Activated T-helper 1 cell treated with anti-CD3 and anti-CD28 coated beads, Interleukin-12 subunit alpha, Interleukin-12 subunit beta, Interleukin-2, Interleukin-4 antibody, amounts not matched to agents 30 ng/mL and 10 ng/mL and 1 ng/mL, durations not matched to agents 14 hours and 24 hours and 36 hours (primary cell): Measurements from ENCODE around the gene PTGES3L. TPM values are rescaled to one million over a fixed set of nuclear protein-coding genes. Genes with fewer than 3 reads are reported as not detected.

Experiments used
- DNase-seq: peaks from one replicate; pipeline ENCODE4 v3.0.0; 2021; ENCODE audit warnings: low spot score
- H3K27ac Mint-ChIP-seq: one replicate; pipeline ENCODE4 v1.8.0; 2021; ENCODE audit warnings: mild to moderate bottlenecking, mixed read lengths
- H3K27me3 Mint-ChIP-seq: one replicate; pipeline ENCODE4 v1.8.0; 2022; ENCODE audit warnings: mild to moderate bottlenecking, moderate library complexity, mixed read lengths; ENCODE audit not compliant: insufficient read depth
- H3K36me3 Mint-ChIP-seq: one replicate; pipeline ENCODE4 v1.8.0; 2021; ENCODE audit warnings: low read depth, mixed read lengths
- H3K4me1 Mint-ChIP-seq: one replicate; pipeline ENCODE4 v1.8.0; 2021; ENCODE audit warnings: low read depth, mixed read lengths
- H3K4me3 Mint-ChIP-seq: one replicate; pipeline ENCODE4 v1.8.0; 2021; ENCODE audit warnings: mild to moderate bottlenecking, moderate library complexity, mixed read lengths
- H3K9me3 Mint-ChIP-seq: one replicate; pipeline ENCODE4 v1.8.0; 2021; ENCODE audit warnings: mixed read lengths
- intact Hi-C: fragments of 100-400 bp; cut with micrococcal nuclease; formaldehyde crosslinking; loops from one replicate; pipeline ENCODE4 v1.15.1; 2024
- total RNA-seq: library from RNA; stranded (reverse); gene quantifications from 2 replicates; pipeline ENCODE4 v1.2.3, GENCODE V29; 2022

Gene PTGES3L
- total RNA-seq, 1 donor from 2014 or later: 1.0 TPM

- peaks cover 6% of the 10 kb centered on the region for H3K36me3 Mint-ChIP-seq
- peak overlapping the region; percentile 77 for H3K4me3 Mint-ChIP-seq
- no peaks in the 10 kb centered on the region for H3K9me3 Mint-ChIP-seq
- intact Hi-C loops: loop anchor here (5.0 to 10.0 kb wide), 4 partner anchors 192 to 828 kb away; partner anchors contain the start of genes GHDC, PLEKHH3 and TMEM106A
- no peak overlapping the region for H3K27ac Mint-ChIP-seq
- peaks cover 26% of the 10 kb centered on the region for H3K4me1 Mint-ChIP-seq
- H3K27me3 Mint-ChIP-seq: peaks cover 16% of the 10 kb centered on the region
- DNase-seq: no peak
Measured at GRCh38 chr17:43020030-43020621, 40.2 kb upstream of the PTGES3L start.

- H3K36me3 Mint-ChIP-seq: peaks cover 11% of the 10 kb centered on the region
- intact Hi-C loops: no loop called here
- H3K27ac Mint-ChIP-seq: no peak overlapping the region
- H3K4me3 Mint-ChIP-seq: peak overlapping the region; percentile 77
- no peak for DNase-seq
- no peaks in the 10 kb centered on the region for H3K9me3 Mint-ChIP-seq
- peaks cover 11% of the 10 kb centered on the region for H3K27me3 Mint-ChIP-seq
- peaks cover 19% of the 10 kb centered on the region for H3K4me1 Mint-ChIP-seq
Measured at GRCh38 chr17:43019418-43019817, 39.5 kb upstream of the PTGES3L start.

- peaks cover 15% of the 10 kb centered on the region for H3K36me3 Mint-ChIP-seq
- no peak for DNase-seq
- H3K4me1 Mint-ChIP-seq: peaks cover 16% of the 10 kb centered on the region
- intact Hi-C loops: no loop called here
- no peak overlapping the region for H3K4me3 Mint-ChIP-seq
- H3K9me3 Mint-ChIP-seq: no peaks in the 10 kb centered on the region
- H3K27ac Mint-ChIP-seq: no peak overlapping the region
- peaks cover 8% of the 10 kb centered on the region for H3K27me3 Mint-ChIP-seq
Measured at GRCh38 chr17:43018932-43019331, 39.1 kb upstream of the PTGES3L start.

- Mint-ChIP-seq H3K4me3 (no peak overlapping the region), H3K9me3 (no peaks in the 10 kb centered on the region), H3K4me1 (peaks cover 16% of the 10 kb centered on the region), H3K27me3 (peaks cover 8% of the 10 kb centered on the region), H3K36me3 (peaks cover 19% of the 10 kb centered on the region), H3K27ac (no peak overlapping the region)
- intact Hi-C loops: no loop called here
- peak; percentile 24 for DNase-seq
Measured at GRCh38 chr17:43018008-43018853, 38.4 kb upstream of the PTGES3L start.

GRCh38 chr17:43016216-43016615, 36.3 kb upstream of the PTGES3L start:
- DNase-seq: no peak
- Mint-ChIP-seq H3K4me3 (no peak overlapping the region), H3K4me1 (peaks cover 19% of the 10 kb centered on the region), H3K36me3 (peaks cover 27% of the 10 kb centered on the region), H3K9me3 (no peaks in the 10 kb centered on the region), H3K27ac (no peak overlapping the region), H3K27me3 (peaks cover 7% of the 10 kb centered on the region)
- intact Hi-C loops: no loop called here

GRCh38 chr17:43015579-43015978, 35.7 kb upstream of the PTGES3L start:
- no peak overlapping the region for H3K27ac Mint-ChIP-seq
- no peaks in the 10 kb centered on the region for H3K9me3 Mint-ChIP-seq
- no peak overlapping the region for H3K4me3 Mint-ChIP-seq
- H3K4me1 Mint-ChIP-seq: peaks cover 18% of the 10 kb centered on the region
- intact Hi-C loops: no loop called here
- peaks cover 3% of the 10 kb centered on the region for H3K27me3 Mint-ChIP-seq
- DNase-seq: no peak
- peaks cover 29% of the 10 kb centered on the region for H3K36me3 Mint-ChIP-seq

GRCh38 chr17:43014649-43015542, 35.0 kb upstream of the PTGES3L start:
- intact Hi-C loops: no loop called here
- no peak for DNase-seq
- Mint-ChIP-seq H3K36me3 (peaks cover 34% of the 10 kb centered on the region), H3K4me1 (peaks cover 23% of the 10 kb centered on the region), H3K27ac (no peak overlapping the region), H3K4me3 (no peak overlapping the region), H3K27me3 (no peaks in the 10 kb centered on the region), H3K9me3 (no peaks in the 10 kb centered on the region)

- no peak overlapping the region for H3K27ac Mint-ChIP-seq
- H3K4me3 Mint-ChIP-seq: no peak overlapping the region
- peaks cover 34% of the 10 kb centered on the region for H3K36me3 Mint-ChIP-seq
Measured at GRCh38 chr17:43014020-43014648, 34.3 kb upstream of the PTGES3L start.

GRCh38 chr17:43013296-43013695, 33.4 kb upstream of the PTGES3L start:
- H3K9me3 Mint-ChIP-seq: no peaks in the 10 kb centered on the region
- H3K27me3 Mint-ChIP-seq: no peaks in the 10 kb centered on the region
- peaks cover 34% of the 10 kb centered on the region for H3K36me3 Mint-ChIP-seq
- H3K4me3 Mint-ChIP-seq: no peak overlapping the region
- intact Hi-C loops: no loop called here
- H3K4me1 Mint-ChIP-seq: peaks cover 16% of the 10 kb centered on the region
- no peak overlapping the region for H3K27ac Mint-ChIP-seq
- DNase-seq: no peak

More at GRCh38 chr17:43014020-43014648, 34.3 kb upstream of the PTGES3L start:
- intact Hi-C loops: no loop called here
- no peaks in the 10 kb centered on the region for H3K9me3 Mint-ChIP-seq
- no peaks in the 10 kb centered on the region for H3K27me3 Mint-ChIP-seq
- peaks cover 23% of the 10 kb centered on the region for H3K4me1 Mint-ChIP-seq
- DNase-seq: no peak

GRCh38 chr17:43011728-43012472, 32.0 kb upstream of the PTGES3L start:
- Mint-ChIP-seq H3K9me3 (no peaks in the 10 kb centered on the region), H3K27ac (peak overlapping the region; percentile 50), H3K4me1 (peaks cover 14% of the 10 kb centered on the region), H3K27me3 (no peaks in the 10 kb centered on the region), H3K36me3 (peaks cover 34% of the 10 kb centered on the region), H3K4me3 (no peak overlapping the region)
- DNase-seq: no peak
- intact Hi-C loops: no loop called here

GRCh38 chr17:43010667-43011308, 30.9 kb upstream of the PTGES3L start:
- H3K27ac Mint-ChIP-seq: no peak overlapping the region
- H3K27me3 Mint-ChIP-seq: no peaks in the 10 kb centered on the region
- no peaks in the 10 kb centered on the region for H3K9me3 Mint-ChIP-seq
- peaks cover 32% of the 10 kb centered on the region for H3K36me3 Mint-ChIP-seq
- peaks cover 21% of the 10 kb centered on the region for H3K4me1 Mint-ChIP-seq
- no peak for DNase-seq
- intact Hi-C loops: no loop called here
- H3K4me3 Mint-ChIP-seq: peak overlapping the region; percentile 3
